ENCODE data around the gene ROCK2.

DNA sequence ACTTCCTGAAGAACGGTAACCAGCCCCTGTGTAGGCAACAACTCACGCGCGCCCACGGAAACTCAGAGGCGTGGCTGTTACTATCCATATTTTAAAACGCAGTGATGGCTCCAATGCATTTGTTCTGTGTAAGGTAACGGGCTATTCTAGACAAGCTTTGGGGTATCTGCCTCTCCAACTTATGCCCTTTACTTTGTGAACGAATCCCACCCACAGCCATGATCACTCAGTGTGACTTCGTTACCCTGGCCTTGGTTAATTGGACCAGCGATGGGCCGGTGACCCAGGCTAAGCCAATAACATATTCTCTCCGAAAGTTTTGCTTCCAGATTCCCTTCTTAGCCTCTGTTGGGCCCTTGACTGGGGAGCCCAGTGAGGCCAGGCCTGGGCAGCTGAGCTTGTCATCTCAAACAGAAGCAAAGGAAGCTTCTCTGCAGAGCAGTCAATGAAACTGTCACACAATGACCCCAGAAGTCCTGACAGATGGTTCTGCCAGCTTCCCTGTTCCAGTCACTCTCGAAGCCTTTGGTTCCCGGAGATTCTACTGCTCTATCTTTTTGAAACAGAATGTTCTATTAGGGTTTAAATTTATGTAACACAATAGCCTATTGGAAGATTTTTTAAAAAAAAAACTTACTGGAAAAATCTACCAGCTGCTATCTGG is 30.7 kb upstream of the ROCK2 start:
- TF ChIP-seq, protein P1, sequence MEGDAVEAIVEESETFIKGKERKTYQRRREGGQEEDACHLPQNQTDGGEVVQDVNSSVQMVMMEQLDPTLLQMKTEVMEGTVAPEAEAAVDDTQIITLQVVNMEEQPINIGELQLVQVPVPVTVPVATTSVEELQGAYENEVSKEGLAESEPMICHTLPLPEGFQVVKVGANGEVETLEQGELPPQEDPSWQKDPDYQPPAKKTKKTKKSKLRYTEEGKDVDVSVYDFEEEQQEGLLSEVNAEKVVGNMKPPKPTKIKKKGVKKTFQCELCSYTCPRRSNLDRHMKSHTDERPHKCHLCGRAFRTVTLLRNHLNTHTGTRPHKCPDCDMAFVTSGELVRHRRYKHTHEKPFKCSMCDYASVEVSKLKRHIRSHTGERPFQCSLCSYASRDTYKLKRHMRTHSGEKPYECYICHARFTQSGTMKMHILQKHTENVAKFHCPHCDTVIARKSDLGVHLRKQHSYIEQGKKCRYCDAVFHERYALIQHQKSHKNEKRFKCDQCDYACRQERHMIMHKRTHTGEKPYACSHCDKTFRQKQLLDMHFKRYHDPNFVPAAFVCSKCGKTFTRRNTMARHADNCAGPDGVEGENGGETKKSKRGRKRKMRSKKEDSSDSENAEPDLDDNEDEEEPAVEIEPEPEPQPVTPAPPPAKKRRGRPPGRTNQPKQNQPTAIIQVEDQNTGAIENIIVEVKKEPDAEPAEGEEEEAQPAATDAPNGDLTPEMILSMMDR (conservative IDR thresholded peaks at IDR 0.05 in 1 of 2, IDR thresholded peaks at IDR 0.05 in 1 of 2; ENCODE audit: low read depth in 1 of 2, low read length in 2 of 2), result no peak
- TF ChIP-seq EZH2 (IDR thresholded peaks at IDR 0.05; ENCODE audit: low read length, missing control alignments), result no peak
